Loucy (cell line): ENCODE measurements around the gene CHMP4B.

Experiments
- H2AFZ ChIP-seq: fragments of 200-600 bp; sonication (generic); 2 replicates; pipeline ENCODE4 v1.6.0; 2016; ENCODE audit warnings: antibody characterized with exemption, mild to moderate bottlenecking, low read length, moderate library complexity
- H3F3A ChIP-seq: fragments of 200-600 bp; 2 replicates; pipeline ENCODE4 v1.6.0; 2016; ENCODE audit warnings: antibody characterized with exemption, low read depth, mild to moderate bottlenecking
- H3K27me3 ChIP-seq: fragments of 200-600 bp; sonication (generic); 2 replicates; pipeline ENCODE4 v1.6.1; 2014; ENCODE audit warnings: low read length, mild to moderate bottlenecking; ENCODE audit not compliant: insufficient read depth, poor library complexity, severe bottlenecking
- H3K36me3 ChIP-seq: fragments of 200-600 bp; sonication (generic); 2 replicates; pipeline ENCODE4 v1.6.1; 2016; ENCODE audit warnings: low read length; ENCODE audit not compliant: insufficient read depth
- H3K4me1 ChIP-seq: fragments of 200-600 bp; sonication (generic); 2 replicates; pipeline ENCODE4 v1.5.1; 2014; ENCODE audit warnings: low read length, mild to moderate bottlenecking; ENCODE audit not compliant: insufficient read depth, poor library complexity, severe bottlenecking
- H3K4me2 ChIP-seq: fragments of 200-600 bp; sonication (generic); 2 replicates; pipeline ENCODE4 v1.6.0; 2014; ENCODE audit warnings: antibody characterized with exemption, low read length, low read depth, mild to moderate bottlenecking; ENCODE audit not compliant: poor library complexity, severe bottlenecking
- H3K4me3 ChIP-seq: fragments of 200-600 bp; sonication (generic); 2 replicates; pipeline ENCODE4 v1.5.1; 2014; ENCODE audit warnings: low read length, mild to moderate bottlenecking, mixed read lengths; ENCODE audit not compliant: poor library complexity, severe bottlenecking
- H3K79me2 ChIP-seq: fragments of 200-600 bp; sonication (generic); 2 replicates; pipeline ENCODE4 v1.6.1; 2014; ENCODE audit warnings: low read length; ENCODE audit not compliant: insufficient read depth
- H3K9ac ChIP-seq: fragments of 200-600 bp; sonication (generic); 2 replicates; pipeline ENCODE4 v1.6.0; 2014; ENCODE audit warnings: mild to moderate bottlenecking, low read depth, low read length, moderate library complexity; ENCODE audit not compliant: poor library complexity, severe bottlenecking
- H3K9me2 ChIP-seq: fragments of 200-600 bp; sonication (generic); replicated peaks from 2 replicates; pipeline ENCODE4 v1.6.1; 2016; ENCODE audit warnings: low read depth, low read length, mixed read lengths
- H3K9me3 ChIP-seq: fragments of 200-600 bp; sonication (generic); 2 replicates; pipeline ENCODE4 v1.6.1; 2014; ENCODE audit warnings: mild to moderate bottlenecking, antibody characterized with exemption, low read length, low read depth; ENCODE audit not compliant: insufficient read depth
- H4K20me1 ChIP-seq: fragments of 200-600 bp; sonication (generic); 2 replicates; pipeline ENCODE4 v1.6.0; 2014; ENCODE audit warnings: antibody characterized with exemption, low read length, mild to moderate bottlenecking; ENCODE audit not compliant: insufficient read depth, poor library complexity, severe bottlenecking
- EZH2phosphoT487 ChIP-seq: fragments of 200-600 bp; IDR thresholded peaks from 2 replicates; pipeline ENCODE4 v1.6.1; 2018; ENCODE audit warnings: antibody characterized with exemption, mild to moderate bottlenecking, moderate library complexity, borderline replicate concordance
- TF ChIP-seq, protein P1 (sequence below): fragments of 200-600 bp; sonication (generic); conservative IDR thresholded peaks from 2 replicates; pipeline ENCODE4 v1.5.1; 2014; ENCODE audit warnings: mild to moderate bottlenecking, antibody characterized with exemption, low read length

The CHMP4B gene

DNA sequence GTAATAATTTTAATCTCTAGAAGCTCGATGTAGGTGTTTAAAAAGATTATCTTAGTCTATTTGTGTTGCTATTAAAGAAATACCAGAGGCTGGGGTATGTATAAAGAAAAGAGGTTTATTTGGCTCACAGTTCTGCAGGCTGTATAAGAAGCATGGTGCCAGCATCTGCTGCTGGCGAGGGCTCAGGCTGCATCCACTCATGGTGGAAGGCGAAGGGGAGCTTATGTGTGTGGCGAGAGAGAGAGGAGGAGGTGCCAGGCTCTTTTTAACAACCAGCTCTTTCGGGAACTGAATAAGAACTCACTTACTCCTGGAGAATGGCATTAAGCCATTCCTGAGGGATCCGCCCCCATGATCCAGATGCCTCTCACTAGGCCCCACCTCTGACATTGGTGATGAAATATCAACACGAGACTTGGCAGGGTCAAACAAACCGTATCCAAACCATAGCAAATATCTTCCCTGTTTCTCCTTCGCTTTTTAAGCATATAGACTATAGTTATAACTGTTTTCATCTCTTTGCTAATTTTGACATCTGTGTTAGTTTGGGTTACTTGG, 24.5 kb downstream of the CHMP4B start:
- no peaks in the 10 kb centered on the region for H3K27me3 ChIP-seq
- no peak for TF ChIP-seq EZH2phosphoT487
- TF ChIP-seq, protein P1, sequence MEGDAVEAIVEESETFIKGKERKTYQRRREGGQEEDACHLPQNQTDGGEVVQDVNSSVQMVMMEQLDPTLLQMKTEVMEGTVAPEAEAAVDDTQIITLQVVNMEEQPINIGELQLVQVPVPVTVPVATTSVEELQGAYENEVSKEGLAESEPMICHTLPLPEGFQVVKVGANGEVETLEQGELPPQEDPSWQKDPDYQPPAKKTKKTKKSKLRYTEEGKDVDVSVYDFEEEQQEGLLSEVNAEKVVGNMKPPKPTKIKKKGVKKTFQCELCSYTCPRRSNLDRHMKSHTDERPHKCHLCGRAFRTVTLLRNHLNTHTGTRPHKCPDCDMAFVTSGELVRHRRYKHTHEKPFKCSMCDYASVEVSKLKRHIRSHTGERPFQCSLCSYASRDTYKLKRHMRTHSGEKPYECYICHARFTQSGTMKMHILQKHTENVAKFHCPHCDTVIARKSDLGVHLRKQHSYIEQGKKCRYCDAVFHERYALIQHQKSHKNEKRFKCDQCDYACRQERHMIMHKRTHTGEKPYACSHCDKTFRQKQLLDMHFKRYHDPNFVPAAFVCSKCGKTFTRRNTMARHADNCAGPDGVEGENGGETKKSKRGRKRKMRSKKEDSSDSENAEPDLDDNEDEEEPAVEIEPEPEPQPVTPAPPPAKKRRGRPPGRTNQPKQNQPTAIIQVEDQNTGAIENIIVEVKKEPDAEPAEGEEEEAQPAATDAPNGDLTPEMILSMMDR = no peak
- no peak overlapping the region for H3K4me2 ChIP-seq
- H3K9me3 ChIP-seq = no peaks in the 10 kb centered on the region
- H3F3A ChIP-seq = no peaks in the 10 kb centered on the region
- peaks cover 13% of the 10 kb centered on the region; the same call in 1 of the 2 replicates for H3K36me3 ChIP-seq
- peaks cover 97% of the 10 kb centered on the region for H3K79me2 ChIP-seq
- no peak overlapping the region for H3K4me3 ChIP-seq
- no peak overlapping the region for H2AFZ ChIP-seq
- H4K20me1 ChIP-seq = peaks cover 52% of the 10 kb centered on the region
- H3K9ac ChIP-seq = no peak overlapping the region
- peaks cover 30% of the 10 kb centered on the region for H3K4me1 ChIP-seq
- no peaks in the 10 kb centered on the region for H3K9me2 ChIP-seq

DNA sequence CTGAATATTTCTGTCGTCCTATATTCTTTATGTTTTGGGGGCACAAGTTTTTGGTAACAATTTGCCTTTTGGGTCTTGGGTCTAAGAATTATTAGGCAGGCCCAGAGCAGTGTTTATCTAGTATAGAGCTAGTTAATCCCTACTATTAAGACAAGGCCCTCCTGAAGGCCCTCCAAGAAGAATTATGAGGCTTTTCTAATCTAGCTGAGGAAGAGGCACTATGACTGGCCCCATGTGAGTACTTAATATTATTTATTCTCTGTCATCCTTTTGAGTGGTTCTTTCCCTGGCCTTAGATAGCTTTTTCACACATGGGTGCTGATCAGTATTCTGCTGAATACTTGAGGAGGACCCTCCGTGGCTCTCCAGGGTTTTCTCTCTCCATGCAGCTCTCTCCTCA, 25.1 kb downstream of the CHMP4B start:
- no peak overlapping the region for H2AFZ ChIP-seq
- no peak overlapping the region for H3K4me2 ChIP-seq
- no peaks in the 10 kb centered on the region for H3K27me3 ChIP-seq
- TF ChIP-seq, protein P1 = no peak
- TF ChIP-seq EZH2phosphoT487 = no peak
- H3K9me2 ChIP-seq = no peaks in the 10 kb centered on the region
- H3K4me1 ChIP-seq = peaks cover 30% of the 10 kb centered on the region
- peaks cover 51% of the 10 kb centered on the region for H4K20me1 ChIP-seq
- no peaks in the 10 kb centered on the region for H3F3A ChIP-seq
- H3K9me3 ChIP-seq = no peaks in the 10 kb centered on the region
- H3K79me2 ChIP-seq = peaks cover 98% of the 10 kb centered on the region
- H3K36me3 ChIP-seq = peaks cover 13% of the 10 kb centered on the region; the same call in 1 of the 2 replicates
- H3K9ac ChIP-seq = no peak overlapping the region
- no peak overlapping the region for H3K4me3 ChIP-seq

DNA sequence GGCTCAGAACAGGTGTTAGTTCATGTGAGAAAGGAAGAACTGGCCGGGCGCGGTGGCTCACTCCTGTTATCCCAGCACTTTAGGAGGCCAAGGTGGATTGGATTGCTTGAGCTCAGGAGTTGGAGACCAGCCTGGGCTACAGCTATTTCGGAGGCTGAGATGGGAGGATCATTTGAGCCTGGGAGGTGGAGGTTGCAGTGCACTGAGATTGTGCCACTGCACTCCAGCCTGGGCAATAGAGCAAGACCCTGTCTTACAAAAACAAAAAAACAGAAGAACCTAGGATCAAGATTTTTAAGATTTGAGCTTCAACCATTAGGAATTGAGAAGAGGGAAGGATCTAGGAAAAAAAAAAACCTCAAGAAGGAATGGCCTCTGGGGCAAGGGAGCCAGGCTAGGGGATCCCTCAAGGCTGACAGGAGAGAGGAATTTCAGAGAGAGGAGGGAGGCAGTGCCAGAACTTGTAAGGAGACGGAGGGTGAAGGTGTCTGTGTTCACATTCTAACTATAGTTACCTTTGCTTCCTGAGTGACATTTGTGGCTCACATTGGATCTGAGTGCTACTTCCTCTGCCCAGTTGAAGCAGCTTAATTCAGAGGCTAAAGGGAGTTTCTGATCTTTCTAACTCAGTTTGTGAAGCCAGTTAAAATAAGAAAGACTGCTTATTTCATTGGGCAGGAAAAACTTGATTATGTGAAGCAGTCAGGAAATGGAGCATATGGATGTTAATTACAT, 26.1 kb downstream of the CHMP4B start:
- Histone ChIP-seq H3K4me1 (peaks cover 39% of the 10 kb centered on the region), H3F3A (no peaks in the 10 kb centered on the region), H3K27me3 (no peaks in the 10 kb centered on the region), H3K9me3 (no peaks in the 10 kb centered on the region), H3K9me2 (no peaks in the 10 kb centered on the region), H2AFZ (no peak overlapping the region), H3K79me2 (peaks cover 98% of the 10 kb centered on the region), H3K4me3 (peak overlapping the region; percentile 2), H3K4me2 (peak overlapping the region; percentile 47), H3K36me3 (peaks cover 7% of the 10 kb centered on the region; the same call in 1 of the 2 replicates), H4K20me1 (peaks cover 53% of the 10 kb centered on the region), H3K9ac (peak overlapping the region; percentile 38)
- TF ChIP-seq, protein P1 = no peak
